SK-N-MC (cell line): Measurements from ENCODE around the gene GLS.

Source experiments
- EZH2 ChIP-seq: fragments of 200-600 bp; sonication (generic); IDR thresholded peaks from one replicate; pipeline ENCODE4 v1.6.1; 2017; ENCODE audit warnings: antibody characterized with exemption
- FOXP2 ChIP-seq: optimal IDR thresholded peaks from 2 replicates; pipeline ENCODE3; 2011; ENCODE audit warnings: mild to moderate bottlenecking, moderate library complexity; ENCODE audit not compliant: insufficient read depth; ENCODE audit errors: extremely low read length, control extremely low read depth

DNA sequence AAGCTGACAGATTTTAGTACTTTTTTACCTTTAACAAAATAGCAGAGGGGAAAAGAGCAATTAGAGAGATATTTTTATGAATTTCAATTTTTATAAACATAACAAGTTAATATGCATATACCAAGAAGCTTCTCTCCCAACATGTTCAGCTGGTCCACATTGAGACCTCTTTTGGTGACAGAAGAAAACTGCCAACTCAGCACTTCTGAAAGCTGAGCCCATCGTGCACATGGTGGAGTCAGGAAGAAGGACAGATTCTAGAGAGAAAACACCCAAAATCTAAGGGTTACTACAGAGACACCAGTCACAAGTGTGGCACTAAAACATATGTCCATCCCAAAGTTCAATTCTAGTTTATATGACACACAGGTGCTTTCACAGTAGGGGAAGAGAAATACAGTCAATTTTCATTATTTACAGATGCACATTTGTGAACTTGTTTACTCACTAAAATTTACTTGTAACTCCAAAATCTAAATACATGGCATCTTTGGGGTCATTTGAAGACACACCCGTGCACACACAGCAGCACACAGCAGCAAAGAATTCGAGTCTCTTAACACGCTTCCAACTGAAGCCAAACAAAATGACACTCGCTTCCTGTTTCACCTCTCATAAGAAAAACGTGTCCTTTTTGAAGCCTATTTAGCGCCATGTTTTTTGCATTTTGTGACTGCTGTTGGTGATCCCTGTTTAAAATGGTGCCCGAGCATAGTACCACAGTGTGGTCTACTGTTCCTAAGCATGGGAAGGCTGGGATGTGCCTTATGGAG lies 101.8 kb downstream of the GLS start:
- TF ChIP-seq FOXP2 = no peak
- no peak for TF ChIP-seq EZH2
